ENCODE data around the gene CGB1. TPM values are rescaled to one million over a fixed set of nuclear protein-coding genes. Genes with fewer than 3 reads are reported as not detected.
A peak's percentile ranks its signal among the peaks of the same experiment; 100 is the strongest.
"Not testable (repeated sequence)": the region's sequence is repeated elsewhere in the genome, so short reads cannot be mapped to it uniquely, and the experiment has no call there.

CGB1 gene
- total RNA-seq, 1 donor from 2014 or later = not detected

GRCh38 chr19:49057636-49058234, 21.0 kb upstream of the CGB1 start, which contains the start of gene CGB7:
Gene CGB7 (minus strand): TSS chr19:49057749. CDS start chr19:49055375, 2,374 bp downstream.
- DNase-seq = peak; percentile 54

GRCh38 chr19:49056902-49057596, 20.4 kb upstream of the CGB1 start:
- not testable (repeated sequence) for DNase-seq

GRCh38 chr19:49056101-49056901, 19.6 kb upstream of the CGB1 start:
- peak; percentile 55 for DNase-seq

GRCh38 chr19:49050376-49051033, 13.8 kb upstream of the CGB1 start:
- not testable (repeated sequence) for DNase-seq

- DNase-seq = not testable (repeated sequence)
Observed at GRCh38 chr19:49049834-49050233, 13.1 kb upstream of the CGB1 start.

GRCh38 chr19:49049011-49049410, 12.3 kb upstream of the CGB1 start, which contains the start of gene CGB8:
Gene CGB8 (minus strand): TSS chr19:49049111. CDS start chr19:49048739, 372 bp downstream.
- DNase-seq = not testable (repeated sequence)

- not testable (repeated sequence) for DNase-seq
Observed at GRCh38 chr19:49043548-49043947, 6.9 kb upstream of the CGB1 start, which contains the start of gene CGB5. Gene CGB5 (plus strand): TSS chr19:49043848. CDS start chr19:49044210, 362 bp downstream.

- DNase-seq = not testable (repeated sequence)
Observed at GRCh38 chr19:49042666-49043065, 6.0 kb upstream of the CGB1 start.

- DNase-seq = no peak
Observed at GRCh38 chr19:49042177-49042576, 5.5 kb upstream of the CGB1 start.

GRCh38 chr19:49039736-49040135, 3.0 kb upstream of the CGB1 start:
- DNase-seq = not testable (repeated sequence)

- not testable (repeated sequence) for DNase-seq
Observed at GRCh38 chr19:49038557-49039276, 2.0 kb upstream of the CGB1 start.

- DNase-seq = not testable (repeated sequence)
Observed at GRCh38 chr19:49038111-49038510, 1.4 kb upstream of the CGB1 start.

GRCh38 chr19:49031642-49032301, 4.9 kb downstream of the CGB1 start, which contains the start of gene CGB2:
Gene CGB2 (plus strand): TSS chr19:49031890. CDS start chr19:49032096, 206 bp downstream.
- not testable (repeated sequence) for DNase-seq

GRCh38 chr19:49030323-49030722, 6.4 kb downstream of the CGB1 start:
- not testable (repeated sequence) for DNase-seq

- not testable (repeated sequence) for DNase-seq
Observed at GRCh38 chr19:49029749-49030148, 6.9 kb downstream of the CGB1 start.

- not testable (repeated sequence) for DNase-seq
Observed at GRCh38 chr19:49028686-49029085, 8.0 kb downstream of the CGB1 start.

- DNase-seq = not testable (repeated sequence)
Observed at GRCh38 chr19:49025599-49025998, 11.1 kb downstream of the CGB1 start.

GRCh38 chr19:49025088-49025487, 11.6 kb downstream of the CGB1 start:
- not testable (repeated sequence) for DNase-seq

- not testable (repeated sequence) for DNase-seq
Observed at GRCh38 chr19:49024233-49024632, 12.5 kb downstream of the CGB1 start, which contains the start of gene CGB3. Gene CGB3 (minus strand): TSS chr19:49024333. CDS start chr19:49023971, 362 bp downstream.

- no peak for DNase-seq
Observed at GRCh38 chr19:49022116-49022515, 14.6 kb downstream of the CGB1 start.
